CD14-positive monocyte (primary cell): Measurements from ENCODE around the gene FBXO46. TPM values are rescaled to one million over a fixed set of nuclear protein-coding genes. Genes with fewer than 3 reads are reported as not detected.
"Not testable (repeated sequence)": the region's sequence is repeated elsewhere in the genome, so short reads cannot be mapped to it uniquely, and the experiment has no call there.

Experiments used
- DNase-seq, 3 donors: peaks; one replicate each; pipeline ENCODE4 v3.0.0-alpha.2; 2011 to 2022
- H2AFZ ChIP-seq: 2 replicates; pipeline ENCODE4 v1.6.0; 2012; ENCODE audit warnings: mild to moderate bottlenecking, low read depth, low read length, inconsistent platforms; ENCODE audit not compliant: insufficient read depth, poor library complexity, severe bottlenecking
- H3K27ac ChIP-seq, 2 donors: 1 replicate in 1 of 2; 2 replicates in 1 of 2; pipeline ENCODE4 v1.5.1; 2012 to 2013; ENCODE audit warnings: low read length in 2 of 2, control low read depth in 1 of 2, inconsistent platforms in 1 of 2, low read depth in 1 of 2, mild to moderate bottlenecking in 1 of 2
- H3K27me3 ChIP-seq, 2 donors: one replicate each; pipeline versions ENCODE4 v1.6.0 to v1.6.1; 2011 to 2013; ENCODE audit warnings: low read length in 2 of 2; ENCODE audit not compliant: control insufficient read depth in 2 of 2, insufficient read depth in 2 of 2
- H3K36me3 ChIP-seq, 2 donors: replicated peaks in 1 of 2; 1 replicate in 1 of 2; 2 replicates in 1 of 2; pipeline versions ENCODE4 v1.5.1 to v1.6.1; 2012 to 2013; ENCODE audit warnings: low read length in 2 of 2, control low read depth in 1 of 2, inconsistent platforms in 1 of 2, mild to moderate bottlenecking in 1 of 2; ENCODE audit not compliant: insufficient read depth in 2 of 2, control insufficient read depth in 1 of 2
- H3K4me1 ChIP-seq, 2 donors: 1 replicate in 1 of 2; 2 replicates in 1 of 2; pipeline versions ENCODE4 v1.5.1 to v1.6.1; 2012 to 2013; ENCODE audit warnings: low read length in 2 of 2, control low read depth in 1 of 2, inconsistent platforms in 1 of 2, mild to moderate bottlenecking in 1 of 2, moderate library complexity in 1 of 2; ENCODE audit not compliant: insufficient read depth in 2 of 2, control insufficient read depth in 1 of 2
- H3K4me2 ChIP-seq: replicated peaks from 2 replicates; pipeline ENCODE3; 2012; ENCODE audit warnings: low read length, moderate library complexity, mild to moderate bottlenecking; ENCODE audit not compliant: poor library complexity, severe bottlenecking; ENCODE audit errors: extremely low read depth
- H3K4me3 ChIP-seq, 3 experiments: fragments of 200-600 bp in 1 of 3; sonication (generic) in 1 of 3; replicated peaks in 1 of 3; 1 replicate in 2 of 3; 2 replicates in 1 of 3; pipeline ENCODE4 v1.5.1; 2011 to 2013; ENCODE audit warnings: low read length in 3 of 3, mild to moderate bottlenecking in 3 of 3, control low read depth in 2 of 3, low read depth in 2 of 3, inconsistent platforms in 1 of 3, moderate library complexity in 1 of 3
- H3K79me2 ChIP-seq: 2 replicates; pipeline ENCODE4 v1.6.0; 2012; ENCODE audit warnings: mild to moderate bottlenecking, control low read depth, inconsistent platforms, low read length, moderate library complexity; ENCODE audit not compliant: insufficient read depth
- H3K9ac ChIP-seq: 2 replicates; pipeline ENCODE4 v1.6.0; 2017; ENCODE audit warnings: low read length, mild to moderate bottlenecking; ENCODE audit not compliant: insufficient read depth, poor library complexity, severe bottlenecking
- H3K9me3 ChIP-seq, 2 donors: replicated peaks in 1 of 2; 1 replicate in 1 of 2; 2 replicates in 1 of 2; pipeline versions ENCODE4 v1.5.1 to v1.6.1; 2012 to 2013; ENCODE audit warnings: low read length in 2 of 2, control low read depth in 1 of 2; ENCODE audit not compliant: control insufficient read depth in 1 of 2, insufficient read depth in 1 of 2
- H4K20me1 ChIP-seq: 2 replicates; pipeline ENCODE4 v1.6.0; 2012; ENCODE audit warnings: mild to moderate bottlenecking, low read length, control low read depth, moderate library complexity; ENCODE audit not compliant: insufficient read depth
- H3K27ac Mint-ChIP-seq, 7 donors: one replicate each; pipeline ENCODE4 v1.8.0; 2020; ENCODE audit warnings: mild to moderate bottlenecking in 7 of 7, mixed read lengths in 7 of 7, moderate library complexity in 6 of 7, inconsistent platforms in 2 of 7
- H3K27me3 Mint-ChIP-seq, 3 donors: one replicate each; pipeline ENCODE4 v1.8.0; 2021 to 2022; ENCODE audit warnings: low read depth in 3 of 3, mild to moderate bottlenecking in 3 of 3, mixed read lengths in 3 of 3, moderate library complexity in 3 of 3, inconsistent platforms in 1 of 3
- H3K36me3 Mint-ChIP-seq, 2 donors: one replicate each; pipeline ENCODE4 v1.8.0; 2020; ENCODE audit warnings: mixed read lengths in 2 of 2, inconsistent platforms in 1 of 2, mild to moderate bottlenecking in 1 of 2
- H3K4me1 Mint-ChIP-seq: one replicate; pipeline ENCODE4 v1.8.0; 2020; ENCODE audit warnings: mild to moderate bottlenecking, mixed read lengths
- H3K4me3 Mint-ChIP-seq, 2 donors: one replicate each; pipeline ENCODE4 v1.8.0; 2020; ENCODE audit warnings: mild to moderate bottlenecking in 2 of 2, mixed read lengths in 2 of 2, moderate library complexity in 1 of 2
- H3K9me3 Mint-ChIP-seq, 7 donors: one replicate each; pipeline ENCODE4 v1.8.0; 2020 to 2022; ENCODE audit warnings: mixed read lengths in 7 of 7, mild to moderate bottlenecking in 6 of 7, moderate library complexity in 6 of 7, inconsistent platforms in 2 of 7
- WGBS: methylation state at CpG from one replicate; pipeline ENCODE4 v1.1.5; 2013; ENCODE audit warnings: missing lambda C conversion rate; ENCODE audit not compliant: insufficient coverage; 5-methylcytosine and 5-hydroxymethylcytosine counted together
- intact Hi-C, 2 donors: fragments of 100-400 bp; cut with micrococcal nuclease; formaldehyde crosslinking; loops; one replicate each; pipeline versions ENCODE4 v1.15.0 to v1.15.1; 2023
- polyA plus RNA-seq, 3 donors: library from polyadenylated mRNA; depleted of rRNA in 1 of 3; unstranded in 2 of 3; stranded (reverse) in 1 of 3; fragments of 300-500 nt in 2 of 3; fragments of >200 nt in 1 of 3; fragmentation: Illumina TruSeq in 2 of 3; gene quantifications; 1 replicate in 2 of 3; 2 replicates in 1 of 3; pipeline ENCODE4 v1.2.3, GENCODE V29; 2012 to 2021
- TF ChIP-seq, protein P1 (sequence below): fragments of 200-600 bp; IDR thresholded peaks from one replicate; pipeline ENCODE4 v1.8.0; 2022; ENCODE audit warnings: antibody characterized with exemption, mild to moderate bottlenecking

The FBXO46 gene
- polyA plus RNA-seq, 3 donors: 3.8 to 6.8 (median 5.5) TPM

DNA sequence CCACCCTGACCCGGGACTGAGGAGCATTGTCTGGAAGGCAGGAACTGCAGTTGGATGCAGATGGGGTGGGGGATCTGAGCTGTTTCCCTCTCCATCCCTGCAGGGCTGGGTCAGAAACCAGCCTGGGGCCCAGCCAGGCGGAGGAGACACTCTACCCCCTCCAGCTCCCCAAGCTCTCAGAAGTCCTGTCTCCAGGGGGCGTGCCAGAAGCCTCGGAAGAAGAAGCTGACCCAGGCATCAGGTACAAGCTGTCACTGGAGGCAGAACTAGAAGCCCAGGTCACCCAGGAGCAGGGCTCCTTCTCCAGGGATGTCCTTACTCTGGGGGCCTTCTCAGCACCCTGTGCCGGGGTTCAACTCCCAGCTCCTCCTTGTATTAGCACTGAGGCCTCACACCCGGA lies 22.9 kb upstream of the FBXO46 start:
- TF ChIP-seq, protein P1, sequence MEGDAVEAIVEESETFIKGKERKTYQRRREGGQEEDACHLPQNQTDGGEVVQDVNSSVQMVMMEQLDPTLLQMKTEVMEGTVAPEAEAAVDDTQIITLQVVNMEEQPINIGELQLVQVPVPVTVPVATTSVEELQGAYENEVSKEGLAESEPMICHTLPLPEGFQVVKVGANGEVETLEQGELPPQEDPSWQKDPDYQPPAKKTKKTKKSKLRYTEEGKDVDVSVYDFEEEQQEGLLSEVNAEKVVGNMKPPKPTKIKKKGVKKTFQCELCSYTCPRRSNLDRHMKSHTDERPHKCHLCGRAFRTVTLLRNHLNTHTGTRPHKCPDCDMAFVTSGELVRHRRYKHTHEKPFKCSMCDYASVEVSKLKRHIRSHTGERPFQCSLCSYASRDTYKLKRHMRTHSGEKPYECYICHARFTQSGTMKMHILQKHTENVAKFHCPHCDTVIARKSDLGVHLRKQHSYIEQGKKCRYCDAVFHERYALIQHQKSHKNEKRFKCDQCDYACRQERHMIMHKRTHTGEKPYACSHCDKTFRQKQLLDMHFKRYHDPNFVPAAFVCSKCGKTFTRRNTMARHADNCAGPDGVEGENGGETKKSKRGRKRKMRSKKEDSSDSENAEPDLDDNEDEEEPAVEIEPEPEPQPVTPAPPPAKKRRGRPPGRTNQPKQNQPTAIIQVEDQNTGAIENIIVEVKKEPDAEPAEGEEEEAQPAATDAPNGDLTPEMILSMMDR: no peak
- Mint-ChIP-seq H3K27ac (no peak overlapping the region), H3K27me3 (peaks cover 27 to 43% (median 39%) of the 10 kb centered on the region in 3 donors), H3K9me3 (peaks cover 0 to 8% (median 0%) of the 10 kb centered on the region in 7 donors), H3K4me3 (no peak overlapping the region), H3K36me3 (no peaks in the 10 kb centered on the region), H3K4me1 (no peaks in the 10 kb centered on the region)
- Histone ChIP-seq H3K27me3 (peaks cover 0 to 3% of the 10 kb centered on the region in 2 donors), H3K4me1 (no peaks in the 10 kb centered on the region), H3K4me3 (no peak overlapping the region), H3K79me2 (no peaks in the 10 kb centered on the region), H2AFZ (no peak overlapping the region), H3K9ac (no peak overlapping the region), H3K36me3 (no peaks in the 10 kb centered on the region), H4K20me1 (no peaks in the 10 kb centered on the region), H3K27ac (no peak overlapping the region), H3K4me2 (no peak overlapping the region), H3K9me3 (no peaks in the 10 kb centered on the region)
- WGBS: 77% methylated on average over 5 of the region's 6 CpGs
- intact Hi-C loops: no loop called here
- DNase-seq: no peak

DNA sequence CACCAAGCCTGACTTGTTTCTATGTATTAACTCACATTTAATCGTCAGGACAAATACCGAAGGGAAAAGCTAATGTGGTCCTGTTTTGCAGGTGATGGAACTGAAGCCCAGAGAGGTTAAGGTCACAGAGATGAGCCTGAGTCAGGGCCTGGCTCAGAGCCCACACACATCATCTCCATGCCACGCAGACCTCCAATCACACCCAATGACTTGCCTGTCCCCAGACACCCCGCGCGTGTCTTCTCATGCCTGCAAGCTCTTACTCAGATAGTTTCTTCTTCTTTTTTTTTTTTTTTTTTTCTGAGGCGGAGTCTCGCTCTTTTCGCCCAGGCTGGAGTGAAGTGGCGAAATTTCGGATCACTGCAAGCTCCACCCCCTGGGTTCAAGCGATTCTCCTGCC lies 21.9 kb upstream of the FBXO46 start:
- no peak overlapping the region for H2AFZ ChIP-seq
- H3K9me3 ChIP-seq: no peaks in the 10 kb centered on the region
- H3K27me3 ChIP-seq: peaks cover 0 to 2% of the 10 kb centered on the region in 2 donors
- intact Hi-C loops: no loop called here
- peaks cover 0 to 8% (median 0%) of the 10 kb centered on the region in 7 donors for H3K9me3 Mint-ChIP-seq
- no peak overlapping the region for H3K27ac Mint-ChIP-seq
- no peak for DNase-seq
- H3K9ac ChIP-seq: no peak overlapping the region
- H3K27me3 Mint-ChIP-seq: peaks cover 25 to 42% (median 34%) of the 10 kb centered on the region in 3 donors
- H3K4me1 Mint-ChIP-seq: no peaks in the 10 kb centered on the region
- H3K27ac ChIP-seq: no peak overlapping the region
- H3K36me3 ChIP-seq: no peaks in the 10 kb centered on the region
- H3K4me3 ChIP-seq: no peak overlapping the region
- no peaks in the 10 kb centered on the region for H3K36me3 Mint-ChIP-seq
- no peaks in the 10 kb centered on the region for H4K20me1 ChIP-seq
- 95% methylated on average over 8 of the region's 12 CpGs for WGBS
- H3K4me1 ChIP-seq: no peaks in the 10 kb centered on the region
- no peak overlapping the region for H3K4me2 ChIP-seq
- TF ChIP-seq, protein P1: no peak
- no peak overlapping the region for H3K4me3 Mint-ChIP-seq
- no peaks in the 10 kb centered on the region for H3K79me2 ChIP-seq

DNA sequence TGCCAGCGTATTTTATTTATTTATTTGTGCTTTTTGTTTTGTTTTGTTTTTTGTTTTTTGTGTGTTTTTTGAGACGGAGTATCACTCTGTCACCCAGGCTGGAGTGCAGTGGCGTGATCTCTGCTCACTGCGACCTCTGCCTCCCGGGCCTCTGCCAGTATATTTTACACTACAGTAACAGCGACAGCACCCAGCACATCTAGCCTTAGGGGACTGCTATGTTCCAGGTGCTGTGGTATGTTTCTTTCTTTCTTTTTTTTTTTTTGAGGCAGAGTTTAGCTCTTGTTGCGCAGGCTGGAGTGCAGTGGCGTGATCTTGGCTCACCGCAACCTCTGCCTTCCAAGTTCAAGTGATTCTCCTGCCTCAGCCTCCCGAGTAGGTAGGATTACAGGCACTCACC lies 20.8 kb upstream of the FBXO46 start:
- H3K36me3 ChIP-seq, H3K4me1 ChIP-seq, H3K9me3 ChIP-seq, H3K27ac Mint-ChIP-seq, H3K27me3 ChIP-seq, DNase-seq, H3K36me3 Mint-ChIP-seq, H3K4me2 ChIP-seq, H3K9me3 Mint-ChIP-seq, H3K4me3 ChIP-seq, H3K9ac ChIP-seq, H3K27ac ChIP-seq, H3K4me1 Mint-ChIP-seq, H3K79me2 ChIP-seq, H3K4me3 Mint-ChIP-seq, intact Hi-C loops, H4K20me1 ChIP-seq, H2AFZ ChIP-seq: not testable (repeated sequence)
- H3K27me3 Mint-ChIP-seq: peaks cover 29 to 44% (median 40%) of the 10 kb centered on the region in 3 donors
- no CpG with 5 or more reads among the region's 10 CpGs for WGBS
